A549 treated with CORT108297 at 1 μM for 4 hours (cell line): ENCODE measurements around the gene GNMT. TPM values are rescaled to one million over a fixed set of nuclear protein-coding genes. Genes with fewer than 3 reads are reported as not detected.

Source experiments
- total RNA-seq: library from RNA; stranded (reverse); fragments of 200-300 nt; extraction: Qiagen RNA extraction; gene quantifications from 5 replicates; pipeline ENCODE4 v1.2.3, GENCODE V29; 2022

The GNMT gene
- total RNA-seq: 0.10 to 0.14 TPM (median 0.12 TPM) in 4 of 5 replicates, not detected in the other

DNA sequence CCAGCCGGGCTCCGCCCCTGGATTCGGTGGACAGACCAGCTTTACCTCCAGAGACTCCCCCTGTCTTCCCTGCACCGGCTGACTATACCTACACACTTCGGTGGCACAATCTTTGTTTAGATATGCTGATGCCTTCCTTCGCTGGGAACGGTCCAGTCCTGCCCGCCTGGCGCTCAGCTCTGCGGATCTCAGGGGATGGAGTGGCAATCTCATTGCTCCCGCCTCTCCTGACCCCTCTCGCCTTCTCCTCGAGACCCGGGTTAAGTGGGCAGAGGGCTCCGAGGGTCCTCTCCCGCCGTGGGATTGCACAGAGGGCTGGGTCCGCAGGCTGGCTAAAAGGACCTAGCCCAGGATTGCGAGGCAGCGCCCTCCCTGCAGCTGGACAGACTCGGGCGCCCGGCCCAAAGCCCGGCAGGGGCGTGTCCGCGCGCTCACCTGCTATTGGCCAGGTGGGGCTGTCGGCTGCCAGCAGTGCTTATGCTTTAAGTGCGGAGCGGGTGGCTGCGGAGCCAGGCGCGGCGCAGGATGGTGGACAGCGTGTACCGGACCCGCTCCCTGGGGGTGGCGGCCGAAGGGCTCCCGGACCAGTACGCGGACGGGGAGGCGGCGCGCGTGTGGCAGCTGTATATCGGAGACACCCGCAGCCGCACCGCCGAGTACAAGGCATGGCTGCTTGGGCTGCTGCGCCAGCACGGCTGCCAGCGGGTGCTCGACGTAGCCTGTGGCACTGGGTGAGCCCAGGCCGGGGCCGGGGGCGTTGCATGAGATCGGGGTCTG, at the start of gene GNMT:
GNMT (plus strand) TSS at position 512 of the 777 bp plus-strand sequence; CDS start at position 526, 14 bp downstream.

DNA sequence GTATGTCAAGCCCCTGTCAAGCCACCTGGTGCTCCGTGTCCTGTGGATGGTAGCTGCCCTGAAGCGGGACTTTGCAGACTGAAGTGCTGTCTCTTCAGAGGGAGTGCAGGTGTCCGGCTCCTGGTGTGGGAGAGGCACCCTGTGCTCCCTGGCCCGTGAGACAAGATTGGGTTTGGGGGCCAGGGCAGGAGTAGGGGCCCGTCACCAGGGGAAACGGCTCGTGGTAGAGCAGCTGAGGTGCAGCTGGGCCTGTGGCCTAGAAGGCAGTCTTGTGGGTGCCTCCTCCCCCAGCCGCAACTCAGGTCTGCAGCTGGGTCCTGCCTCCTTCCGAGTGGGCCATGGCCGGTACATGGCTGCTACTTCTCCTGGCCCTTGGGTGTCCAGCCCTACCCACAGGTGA, 44.8 kb upstream of the GNMT start, which contains the start of gene PTCRA:
PTCRA (plus strand) TSS at position 322 of the 400 bp plus-strand sequence; CDS start at position 339, 17 bp downstream.

DNA sequence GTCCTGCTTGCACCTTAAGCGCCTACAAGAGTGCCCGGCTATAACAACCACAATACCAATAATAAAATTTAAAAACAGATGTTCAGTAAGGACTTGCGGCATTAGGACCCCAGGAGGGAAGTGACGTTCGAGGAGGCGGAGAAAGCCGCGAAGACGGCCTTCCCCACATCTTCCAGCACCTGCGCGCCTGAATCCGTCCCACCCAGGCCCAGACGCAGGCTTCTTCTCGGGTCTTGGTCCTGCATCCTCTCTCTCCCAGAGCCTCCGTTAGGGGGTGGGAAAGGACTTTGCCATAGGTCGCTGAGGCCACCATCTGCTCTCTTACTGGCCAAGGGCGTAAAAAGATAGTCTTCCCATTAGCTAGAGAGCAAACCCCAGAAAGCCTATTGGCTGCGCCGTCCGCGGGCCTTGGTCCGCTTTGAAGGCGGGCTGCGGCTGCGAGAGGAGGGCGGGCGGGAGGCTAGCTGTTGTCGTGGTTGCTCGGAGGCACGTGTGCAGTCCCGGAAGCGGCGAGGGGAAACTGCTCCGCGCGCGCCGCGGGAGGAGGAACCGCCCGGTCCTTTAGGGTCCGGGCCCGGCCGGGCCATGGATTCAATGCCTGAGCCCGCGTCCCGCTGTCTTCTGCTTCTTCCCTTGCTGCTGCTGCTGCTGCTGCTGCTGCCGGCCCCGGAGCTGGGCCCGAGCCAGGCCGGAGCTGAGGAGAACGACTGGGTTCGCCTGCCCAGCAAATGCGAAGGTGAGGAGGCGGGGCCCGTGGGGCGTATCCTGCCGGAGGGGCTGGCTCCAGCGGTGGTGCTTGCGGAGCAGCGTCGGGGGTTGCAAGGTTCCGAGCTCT, 31.4 kb upstream of the GNMT start, which contains the start of gene CNPY3:
CNPY3 (plus strand) TSS at position 495 of the 835 bp plus-strand sequence; CDS start at position 586, 91 bp downstream.

DNA sequence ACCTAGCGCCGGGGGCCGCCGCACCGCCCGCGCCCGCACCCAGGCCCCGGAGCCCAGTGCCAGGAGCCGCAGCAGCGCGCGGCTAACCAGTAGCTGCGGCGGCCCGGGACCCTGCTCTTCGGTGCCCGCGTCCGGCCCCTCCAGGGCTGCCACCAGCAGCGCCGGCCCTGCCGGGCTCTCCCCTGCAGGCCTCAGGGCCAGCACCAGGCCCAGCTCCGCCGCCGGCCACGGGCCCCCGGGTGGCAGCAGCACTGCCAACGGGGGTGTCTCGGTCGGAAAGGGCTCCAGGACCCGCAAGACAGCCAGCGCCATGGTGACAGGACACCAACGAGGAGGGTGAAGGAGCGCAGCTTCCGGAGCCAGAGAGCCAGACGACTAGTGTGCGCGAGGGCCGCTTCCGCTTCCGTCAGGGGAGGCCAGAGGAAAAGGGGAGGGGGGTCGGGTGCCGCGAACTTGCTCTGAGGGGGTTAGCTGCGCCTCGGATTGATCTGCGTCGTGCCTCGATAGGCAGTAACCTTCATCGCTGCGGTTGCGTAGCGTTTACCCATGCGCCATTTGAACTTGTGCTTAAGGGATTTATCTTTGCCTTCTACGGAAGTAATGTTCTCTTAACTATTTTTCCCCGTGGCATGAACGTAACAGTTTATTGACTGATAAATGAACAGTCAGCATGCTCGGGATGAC, 18.4 kb downstream of the GNMT start, which contains the start of gene PEX6:
PEX6 (minus strand) TSS at position 343 of the 684 bp plus-strand sequence; CDS start at position 312, 31 bp downstream.

DNA sequence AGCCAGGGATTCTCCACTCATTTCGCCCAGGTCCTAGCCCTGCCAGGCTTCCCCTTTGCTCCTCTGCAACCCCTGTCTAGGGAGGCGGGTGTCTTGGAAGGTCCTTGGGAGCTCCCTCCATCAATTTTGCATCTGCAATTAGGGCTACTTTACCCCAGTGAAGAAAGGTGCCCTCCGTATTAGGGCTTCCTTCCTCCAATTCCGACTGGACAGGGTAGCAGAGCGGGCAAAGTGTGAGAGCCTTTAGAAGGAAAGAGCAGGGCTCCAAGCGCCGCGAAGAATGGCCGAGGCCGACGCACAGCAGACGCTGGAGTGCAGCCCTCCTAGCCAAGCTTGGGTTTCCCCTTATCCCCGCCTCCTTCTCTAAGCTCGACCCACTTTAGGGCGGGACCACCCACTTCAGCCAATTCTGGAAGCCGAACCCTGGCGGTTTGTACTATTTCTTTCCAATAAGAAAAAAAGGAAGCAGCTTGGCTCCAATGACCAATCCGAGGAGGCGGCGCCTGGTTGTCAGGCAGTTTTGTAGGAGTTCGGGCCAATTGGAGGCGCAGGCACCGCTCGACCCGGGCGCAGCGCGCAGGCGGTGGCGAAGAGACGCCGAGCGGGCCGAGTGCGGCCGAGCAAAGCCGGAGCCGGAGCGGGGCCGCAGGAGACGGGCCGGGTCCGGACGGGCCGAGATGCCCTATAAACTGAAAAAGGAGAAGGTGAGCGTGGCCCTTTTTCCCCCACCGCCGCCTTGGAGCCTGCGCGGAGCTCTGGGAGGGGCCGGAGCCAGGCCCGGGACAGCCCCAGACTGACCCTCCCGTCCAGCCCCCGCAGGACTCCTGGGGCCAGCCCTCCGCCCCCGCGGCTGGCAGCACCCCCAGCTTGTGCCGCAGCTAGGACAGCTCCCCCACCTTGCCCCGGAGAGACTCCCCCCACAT, 23.7 kb downstream of the GNMT start, which contains the start of gene PPP2R5D:
PPP2R5D (plus strand) TSS at position 570 of the 923 bp plus-strand sequence; CDS start at position 678, 108 bp downstream.

Other genes with a start within 250 kb of the GNMT start
- gene PRPH2, start 238.2 kb upstream of the GNMT start, total RNA-seq: not detected in 5 replicates
- gene TBCC, start 214.7 kb upstream of the GNMT start, total RNA-seq: 16.7 to 18.8 TPM (median 17.7 TPM) in 5 replicates
- 2.6 to 3.3 TPM (median 3.0 TPM) in 5 replicates for gene BICRAL, start 178.7 kb upstream of the GNMT start, total RNA-seq
- 65.5 to 98.2 TPM (median 67.6 TPM) in 5 replicates for gene RPL7L1, start 81.1 kb upstream of the GNMT start, total RNA-seq
- gene PTCRA, start 44.7 kb upstream of the GNMT start, total RNA-seq: not detected in 5 replicates
- 39.0 to 46.5 TPM (median 44.9 TPM) in 5 replicates for gene CNPY3, start 31.3 kb upstream of the GNMT start, total RNA-seq
- gene PEX6, start 18.4 kb downstream of the GNMT start, total RNA-seq: 6.7 to 10.0 TPM (median 9.7 TPM) in 5 replicates
- 25.0 to 30.2 TPM (median 27.5 TPM) in 5 replicates for gene PPP2R5D, start 23.8 kb downstream of the GNMT start, total RNA-seq
- gene MEA1, start 53.2 kb downstream of the GNMT start, total RNA-seq: 88.9 to 97.4 TPM (median 95.8 TPM) in 5 replicates
- gene KLHDC3, start 53.5 kb downstream of the GNMT start, total RNA-seq: 24.9 to 33.1 TPM (median 30.2 TPM) in 5 replicates
- 67.9 to 75.6 TPM (median 70.9 TPM) in 5 replicates for gene RRP36, start 60.9 kb downstream of the GNMT start, total RNA-seq
- 6.3 to 9.0 TPM (median 7.6 TPM) in 5 replicates for gene CUL7, start 93.1 kb downstream of the GNMT start, total RNA-seq
- 58.0 to 62.4 TPM (median 60.0 TPM) in 5 replicates for gene MRPL2, start 98.7 kb downstream of the GNMT start, total RNA-seq
- 5.9 to 8.6 TPM (median 7.6 TPM) in 5 replicates for gene KLC4, start 98.9 kb downstream of the GNMT start, total RNA-seq
- gene PTK7, start 115.6 kb downstream of the GNMT start, total RNA-seq: 3.9 to 5.6 TPM (median 4.8 TPM) in 5 replicates
- gene SRF, start 210.5 kb downstream of the GNMT start, total RNA-seq: 13.7 to 19.0 TPM (median 16.3 TPM) in 5 replicates
- gene CUL9, start 221.4 kb downstream of the GNMT start, total RNA-seq: 6.6 to 11.6 TPM (median 9.9 TPM) in 5 replicates